K562 (cell line): ENCODE data around the gene STARD6. TPM values are rescaled to one million over a fixed set of nuclear protein-coding genes. Genes with fewer than 3 reads are reported as not detected.
A peak's percentile ranks its signal among the peaks of the same experiment; 100 is the strongest.

Experiments used
- ATAC-seq: fragments of 200-7000 bp; cut with Tn5 transposase; 3 replicates; pipeline ENCODE4 v1.9.1; 2020; ENCODE audit warnings: moderate library complexity
- BruUV-seq: library from RNA; stranded (reverse); fragments of 400-500 nt; replicated peaks from 2 replicates; lab custom pipeline; 2021; lab: Mats Ljungman, UMichigan
- CTCF ChIA-PET: fragments of 300-600 bp; formaldehyde crosslinking; extraction: SDS; loops from one replicate; lab custom pipeline; 2021; ENCODE audit warnings: low intra/inter-chr PET ratio; lab: Yijun Ruan, JAX
- POLR2A ChIA-PET: fragments of 300-600, 350-650 bp; sonication (Branson Sonifier 250); formaldehyde crosslinking; extraction: SDS; loops from one replicate; lab custom pipeline; 2021; ENCODE audit warnings: antibody characterized with exemption, inconsistent platforms; lab: Yijun Ruan, JAX
- DNase-seq, 4 experiments: peaks; one replicate each; pipeline versions ENCODE4 v3.0.0 to v3.0.0-alpha.2; 2011 to 2018; ENCODE audit warnings: low spot score in 3 of 4, mixed read lengths in 3 of 4; ENCODE audit errors: extremely low read depth in 1 of 4
- FAIRE-seq: peaks from 2 replicates; lab custom pipeline; 2011; peaks lifted over from hg19 to GRCh38; lab: Jason Lieb, UNC
- H2AFZ ChIP-seq: 2 replicates; pipeline ENCODE4 v1.6.0; 2011; ENCODE audit warnings: low read depth, low read length, control low read depth, inconsistent platforms
- H3K27ac ChIP-seq: fragments of 200-600 bp; 3 replicates; pipeline ENCODE4 v1.8.0; 2011; ENCODE audit warnings: low read depth, mild to moderate bottlenecking, control low read depth, inconsistent platforms, low read length, moderate library complexity, mixed read lengths; ENCODE audit errors: extremely low read depth
- H3K27me3 ChIP-seq, 2 experiments: fragments of 300-600 bp in 1 of 2; 2 replicates in 1 of 2; 3 replicates in 1 of 2; pipeline versions ENCODE4 v1.6.0 to v1.8.0; 2011; ENCODE audit warnings: inconsistent platforms in 2 of 2, low read length in 2 of 2, mild to moderate bottlenecking in 1 of 2, mixed read lengths in 1 of 2, moderate library complexity in 1 of 2; ENCODE audit not compliant: control insufficient read depth in 2 of 2, insufficient read depth in 2 of 2
- H3K36me3 ChIP-seq: fragments of 300-600 bp; 3 replicates; pipeline ENCODE4 v1.8.0; 2011; ENCODE audit warnings: mild to moderate bottlenecking, low read length, inconsistent platforms; ENCODE audit not compliant: control insufficient read depth, insufficient read depth
- H3K4me1 ChIP-seq, 2 experiments: fragments of 200-600 bp in 1 of 2; replicated peaks in 1 of 2; 2 replicates in 1 of 2; 3 replicates in 1 of 2; pipeline versions ENCODE4 v1.5.1 to v1.8.0; 2011; ENCODE audit warnings: inconsistent platforms in 2 of 2, low read length in 2 of 2, mild to moderate bottlenecking in 1 of 2, mixed read lengths in 1 of 2, moderate library complexity in 1 of 2; ENCODE audit not compliant: control insufficient read depth in 2 of 2, insufficient read depth in 2 of 2
- H3K4me2 ChIP-seq: 2 replicates; pipeline ENCODE4 v1.6.1; 2011; ENCODE audit warnings: low read length, control low read depth, inconsistent platforms, mixed read lengths; ENCODE audit not compliant: insufficient read depth
- H3K4me3 ChIP-seq: fragments of 200-600 bp; sonication (generic), shearing (Covaris generic); 2 replicates; pipeline ENCODE4 v1.5.1; 2016; ENCODE audit warnings: control low read depth, inconsistent platforms
- H3K79me2 ChIP-seq: fragments of 200-600 bp; 3 replicates; pipeline ENCODE4 v1.8.0; 2011; ENCODE audit warnings: low read length, inconsistent platforms; ENCODE audit not compliant: control insufficient read depth, insufficient read depth
- H3K9ac ChIP-seq, 2 experiments: 2 replicates each; pipeline versions ENCODE4 v1.6.0 to v1.6.1; 2011; ENCODE audit warnings: low read depth in 2 of 2, low read length in 2 of 2, control low read depth in 1 of 2, inconsistent platforms in 1 of 2, mild to moderate bottlenecking in 1 of 2, mixed read lengths in 1 of 2; ENCODE audit not compliant: insufficient read depth in 1 of 2
- H3K9me1 ChIP-seq: one replicate; pipeline ENCODE4 v1.6.0; 2011; ENCODE audit warnings: inconsistent platforms, mild to moderate bottlenecking, low read length, moderate library complexity; ENCODE audit not compliant: control insufficient read depth, insufficient read depth
- H3K9me3 ChIP-seq: replicated peaks from 2 replicates; pipeline ENCODE4 v1.5.1; 2011; ENCODE audit warnings: low read depth, low read length, inconsistent platforms; ENCODE audit not compliant: control insufficient read depth, insufficient read depth
- H4K20me1 ChIP-seq: replicated peaks from 2 replicates; pipeline ENCODE4 v1.6.1; 2011; ENCODE audit warnings: low read length, inconsistent platforms, mixed read lengths; ENCODE audit not compliant: control insufficient read depth, insufficient read depth
- ASH1L ChIP-seq: fragments of 450-650 bp; IDR thresholded peaks from 2 replicates; pipeline ENCODE4 v1.6.1; 2018; ENCODE audit warnings: borderline replicate concordance, mild to moderate bottlenecking, low read depth; ENCODE audit not compliant: partially characterized antibody
- CTCF ChIP-seq, 3 experiments: IDR thresholded peaks in 2 of 3; conservative IDR thresholded peaks in 1 of 3; 2 replicates each; pipeline ENCODE4 v1.5.1; 2011 to 2012; ENCODE audit warnings: low read length in 3 of 3, mild to moderate bottlenecking in 3 of 3, control low read depth in 2 of 3, improper control_type of control experiment in 1 of 3, inconsistent platforms in 1 of 3, low read depth in 1 of 3, mixed read lengths in 1 of 3, moderate library complexity in 1 of 3; ENCODE audit not compliant: insufficient read depth in 2 of 3
- HNRNPK ChIP-seq: fragments of 200-400 bp; formaldehyde crosslinking; IDR thresholded peaks from one replicate; pipeline ENCODE4 v1.6.1; 2018; ENCODE audit warnings: mild to moderate bottlenecking, low read depth, low read length; ENCODE audit not compliant: poor library complexity, severe bottlenecking
- JUND ChIP-seq, 2 experiments: IDR thresholded peaks; 2 replicates in 1 of 2; 3 replicates in 1 of 2; pipeline ENCODE4 v1.6.1; 2011; ENCODE audit warnings: borderline replicate concordance in 2 of 2, low read depth in 2 of 2, low read length in 2 of 2, improper control_type of control experiment in 1 of 2, missing biosample characterization in 1 of 2, missing genetic modification characterization in 1 of 2, missing genetic modification reagents in 1 of 2
- KDM1A ChIP-seq, 2 experiments: fragments of 450-650 bp; IDR thresholded peaks; 2 replicates each; pipeline ENCODE4 v1.6.1; 2016; ENCODE audit warnings: mild to moderate bottlenecking in 2 of 2
- KLF13 ChIP-seq: fragments of 450-650 bp; IDR thresholded peaks from 2 replicates; pipeline ENCODE4 v1.6.1; 2016; ENCODE audit warnings: missing genetic modification characterization, low read depth, mild to moderate bottlenecking, missing compliant biosample characterization, moderate library complexity, borderline replicate concordance
- NFE2 ChIP-seq: IDR thresholded peaks from 2 replicates; pipeline ENCODE4 v1.6.1; 2014; ENCODE audit warnings: antibody characterized with exemption, low read depth
- NRF1 ChIP-seq, 2 experiments: fragments of 450-650 bp; IDR thresholded peaks in 1 of 2; conservative IDR thresholded peaks in 1 of 2; 2 replicates each; pipeline ENCODE4 v1.6.1; 2014; ENCODE audit warnings: mild to moderate bottlenecking in 2 of 2
- OTX1 ChIP-seq: fragments of 450-650 bp; formaldehyde crosslinking; IDR thresholded peaks from 2 replicates; pipeline ENCODE4 v1.4.0; 2022; ENCODE audit warnings: mild to moderate bottlenecking
- SMC3 ChIP-seq: conservative IDR thresholded peaks from 2 replicates; pipeline ENCODE4 v1.6.1; 2011; ENCODE audit warnings: low read depth, low read length, improper control_type of control experiment; ENCODE audit not compliant: insufficient read depth
- SRSF7 ChIP-seq: fragments of 200-400 bp; formaldehyde crosslinking; optimal IDR thresholded peaks from 2 replicates; pipeline ENCODE3; 2017; ENCODE audit warnings: mild to moderate bottlenecking, low read depth, low read length
- TFAM ChIP-seq: fragments of 250-450 bp; sonication (Bioruptor Pico); conservative IDR thresholded peaks from 2 replicates; pipeline ENCODE4 v1.5.0; 2021; ENCODE audit warnings: mild to moderate bottlenecking, moderate library complexity
- TRIM28 ChIP-seq: fragments of 450-650 bp; IDR thresholded peaks from 2 replicates; pipeline ENCODE4 v1.6.1; 2017
- ZKSCAN3 ChIP-seq: fragments of 250-450 bp; sonication (Bioruptor Pico); IDR thresholded peaks from 2 replicates; pipeline ENCODE4 v1.4.0; 2020
- ZNF140 ChIP-seq: fragments of 250-450 bp; sonication (Bioruptor Pico); IDR thresholded peaks from 2 replicates; pipeline ENCODE4 v1.8.0; 2021; ENCODE audit warnings: moderate library complexity, mild to moderate bottlenecking, inconsistent platforms
- WGBS: fragments of 100-300 bp; shearing (Covaris generic); methylation state at CpG from one replicate; pipeline ENCODE4 v1.1.6; 2016; ENCODE audit warnings: low coverage, mixed read lengths; ENCODE audit not compliant: insufficient coverage; ENCODE audit errors: missing lambda C conversion rate; 5-methylcytosine and 5-hydroxymethylcytosine counted together
- in situ Hi-C: fragments of 300-500 bp; cut with MboI; formaldehyde crosslinking; loops from 4 replicates; pipeline ENCODE4 v1.15.0; 2018; ENCODE audit warnings: inconsistent platforms, mixed read lengths
- intact Hi-C: fragments of 100-400 bp; cut with micrococcal nuclease; formaldehyde crosslinking; loops from 2 replicates; pipeline ENCODE4 v1.14.2; 2022
- polyA plus RNA-seq, 8 experiments: library from polyadenylated mRNA; depleted of rRNA in 4 of 8; stranded (reverse) in 5 of 8; unstranded in 3 of 8; fragments of >200 nt; fragmentation: Nextera tagmentation in 2 of 8; fragmentation: Illumina TruSeq in 1 of 8; extraction: Ambion mirVana in 2 of 8; extraction: Trizol in 1 of 8; gene quantifications; 2 replicates each; pipeline versions ENCODE4 v1.2.1 to v1.2.3, GENCODE V29; 2011 to 2014; ENCODE audit warnings: inconsistent platforms in 1 of 8, missing spikeins in 1 of 8
- total RNA-seq, 7 experiments: library from RNA; depleted of rRNA in 6 of 7; stranded (reverse); fragments of >200 nt in 6 of 7; fragmentation: Illumina TruSeq in 2 of 7; extraction: Trizol in 2 of 7; gene quantifications; 2 replicates each; pipeline versions ENCODE4 v1.2.1 to v1.2.3, GENCODE V29; 2011 to 2021; ENCODE audit warnings: low replicate concordance in 1 of 7
- TF ChIP-seq, protein P1 (sequence below): fragments of 250-450 bp; sonication (Bioruptor Pico); IDR thresholded peaks from 2 replicates; pipeline ENCODE4 v1.5.0; 2020; ENCODE audit warnings: mild to moderate bottlenecking
- TF ChIP-seq, protein P2 (sequence below): IDR thresholded peaks from 2 replicates; pipeline ENCODE4 v1.6.1; 2012; ENCODE audit warnings: low read depth, low read length, improper control_type of control experiment, borderline replicate concordance

Gene STARD6
- total and polyA plus RNA-seq, 9 of the 15 experiments (the other 6 are each of a cell fraction or from before 2014, with no cell fraction given): 0.11 to 0.15 TPM; not detected in 7

DNA sequence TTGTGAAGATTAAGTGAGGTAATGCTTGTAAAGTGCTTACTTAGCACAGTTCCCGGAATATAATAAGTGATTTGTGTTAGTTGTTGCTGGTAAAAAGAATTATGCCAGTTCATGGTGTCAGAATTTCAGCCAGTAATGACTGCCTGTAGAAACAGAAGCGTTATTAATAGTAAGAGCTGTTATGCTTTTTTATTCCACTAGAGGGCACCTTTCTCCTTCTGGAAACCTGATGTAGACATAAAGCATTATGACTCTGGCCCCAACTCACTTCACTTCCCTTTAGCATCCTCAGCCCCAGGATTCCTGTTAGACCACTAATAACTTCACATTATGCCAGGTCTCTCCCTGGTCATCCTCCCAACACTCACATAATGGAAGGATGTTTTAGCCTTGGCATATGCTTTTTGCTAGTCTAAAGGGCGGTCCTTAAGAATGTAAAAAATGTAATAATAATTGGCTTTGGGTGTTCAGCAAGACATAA lies 34.9 kb upstream of the STARD6 start:
- Histone ChIP-seq H3K27ac (no peak overlapping the region), H3K9me3 (peaks cover under 1% of the 10 kb centered on the region; the same call in 1 of the 2 replicates), H3K4me2 (no peak overlapping the region), H3K79me2 (no peaks in the 10 kb centered on the region), H4K20me1 (no peaks in the 10 kb centered on the region; the same call in 1 of the 2 replicates), H2AFZ (peak overlapping the region; percentile 53), H3K9me1 (no peaks in the 10 kb centered on the region), H3K4me3 (no peak overlapping the region), H3K9ac (no peak overlapping the region), H3K27me3 (no peaks in the 10 kb centered on the region; a peak in 1 of 5 replicates), H3K4me1 (peaks cover 6 to 23% of the 10 kb centered on the region in 2 experiments; a peak in 4 of 5 replicates), H3K36me3 (no peaks in the 10 kb centered on the region)
- POLR2A ChIA-PET: interaction anchor here (1.5 to 1.7 kb wide), 2 partner anchors 10 to 13 kb away, joined by 4 to 5 read pairs; no protein-coding TSS in a partner anchor
- FAIRE-seq (peak; percentile 62), DNase-seq (peak; percentile 30 to 63 (median 36)), ATAC-seq (peak; percentile 59)
- intact Hi-C loops: loop anchor here (2.0 to 10.0 kb wide), 4 partner anchors 35 to 278 kb away; partner anchors contain the start of genes C18orf54 and STARD6
- WGBS: 33% methylated on average over 3 of the region's 3 CpGs
- CTCF ChIA-PET: interaction anchor here (0.7 kb wide), 1 partner anchor 255 kb away, joined by 4 read pairs; no protein-coding TSS in a partner anchor
- no TSS peak for BruUV-seq
- in situ Hi-C loops: no loop called here
- TF ChIP-seq, protein P1, sequence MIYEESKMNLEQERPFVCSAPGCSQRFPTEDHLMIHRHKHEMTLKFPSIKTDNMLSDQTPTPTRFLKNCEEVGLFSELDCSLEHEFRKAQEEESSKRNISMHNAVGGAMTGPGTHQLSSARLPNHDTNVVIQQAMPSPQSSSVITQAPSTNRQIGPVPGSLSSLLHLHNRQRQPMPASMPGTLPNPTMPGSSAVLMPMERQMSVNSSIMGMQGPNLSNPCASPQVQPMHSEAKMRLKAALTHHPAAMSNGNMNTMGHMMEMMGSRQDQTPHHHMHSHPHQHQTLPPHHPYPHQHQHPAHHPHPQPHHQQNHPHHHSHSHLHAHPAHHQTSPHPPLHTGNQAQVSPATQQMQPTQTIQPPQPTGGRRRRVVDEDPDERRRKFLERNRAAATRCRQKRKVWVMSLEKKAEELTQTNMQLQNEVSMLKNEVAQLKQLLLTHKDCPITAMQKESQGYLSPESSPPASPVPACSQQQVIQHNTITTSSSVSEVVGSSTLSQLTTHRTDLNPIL (CRISPR knock-in tag): no peak
- TF ChIP-seq ZNF140 (CRISPR knock-in tag) (no peak), JUND (IDR thresholded peaks at IDR 0.05; ENCODE audit: borderline replicate concordance, low read depth, low read length) (no peak), JUND (tag; IDR thresholded peaks at IDR 0.05; ENCODE audit: borderline replicate concordance, low read depth, low read length) (no peak), SRSF7 (no peak), TRIM28 (no peak), KDM1A (IDR thresholded peaks at IDR 0.05) (no peak), KLF13 (no peak), CTCF (IDR thresholded peaks at IDR 0.05 in 2 of 3, conservative IDR thresholded peaks at IDR 0.05 in 1 of 3; ENCODE audit: insufficient read depth in 2 of 3, low read depth in 1 of 3, low read length in 3 of 3) (peak; percentile 31 to 60 (median 57); a peak in 5 of 6 replicates), ZKSCAN3 (no peak), HNRNPK (no peak), SMC3 (0 out of 2 replicates have a peak, but pooled peaks have one; percentile 31), OTX1 (CRISPR knock-in tag) (no peak), TFAM (CRISPR knock-in tag) (no peak), NFE2 (no peak), NRF1 (conservative IDR thresholded peaks at IDR 0.05 in 1 of 2, IDR thresholded peaks at IDR 0.05 in 1 of 2) (no peak), ASH1L (no peak)
- TF ChIP-seq, protein P2, sequence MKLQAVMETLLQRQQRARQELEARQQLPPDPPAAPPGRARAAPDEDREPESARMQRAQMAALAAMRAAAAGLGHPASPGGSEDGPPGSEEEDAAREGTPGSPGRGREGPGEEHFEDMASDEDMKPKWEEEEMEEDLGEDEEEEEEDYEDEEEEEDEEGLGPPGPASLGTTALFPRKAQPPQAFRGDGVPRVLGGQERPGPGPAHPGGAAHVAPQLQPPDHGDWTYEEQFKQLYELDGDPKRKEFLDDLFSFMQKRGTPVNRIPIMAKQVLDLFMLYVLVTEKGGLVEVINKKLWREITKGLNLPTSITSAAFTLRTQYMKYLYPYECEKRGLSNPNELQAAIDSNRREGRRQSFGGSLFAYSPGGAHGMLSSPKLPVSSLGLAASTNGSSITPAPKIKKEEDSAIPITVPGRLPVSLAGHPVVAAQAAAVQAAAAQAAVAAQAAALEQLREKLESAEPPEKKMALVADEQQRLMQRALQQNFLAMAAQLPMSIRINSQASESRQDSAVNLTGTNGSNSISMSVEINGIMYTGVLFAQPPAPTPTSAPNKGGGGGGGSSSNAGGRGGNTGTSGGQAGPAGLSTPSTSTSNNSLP: peak; percentile 62; the same call in 1 of the 2 replicates
